Activated CD4-positive, alpha-beta memory T cell treated with anti-CD3 and anti-CD28 coated beads, Interleukin-2, amount 10 ng/mL, durations not matched to agents 7 days and 5 days (primary cell): ENCODE measurements around the gene TSPEAR. TPM values are rescaled to one million over a fixed set of nuclear protein-coding genes. Genes with fewer than 3 reads are reported as not detected.
"Not testable (repeated sequence)": the region's sequence is repeated elsewhere in the genome, so short reads cannot be mapped to it uniquely, and the experiment has no call there.

Experiments used
- CTCF ChIA-PET: fragments of 350-600 bp; sonication (Branson Sonifier 250); formaldehyde crosslinking; loops from one replicate; lab custom pipeline; 2021; ENCODE audit warnings: antibody characterized with exemption, inconsistent platforms; lab: Charles Lee
- POLR2A ChIA-PET: fragments of 350-600 bp; sonication (Branson Sonifier 250); formaldehyde crosslinking; loops from one replicate; lab custom pipeline; 2021; ENCODE audit warnings: antibody characterized with exemption; lab: Charles Lee
- DNase-seq: peaks from one replicate; pipeline ENCODE4 v3.0.0-alpha.2; 2020
- H3K27ac Mint-ChIP-seq: one replicate; pipeline ENCODE4 v1.8.0; 2021; ENCODE audit warnings: mild to moderate bottlenecking, mixed read lengths
- H3K27me3 Mint-ChIP-seq: one replicate; pipeline ENCODE4 v1.8.0; 2021; ENCODE audit warnings: mixed read lengths
- H3K36me3 Mint-ChIP-seq: one replicate; pipeline ENCODE4 v1.8.0; 2021; ENCODE audit warnings: low read depth, mixed read lengths
- H3K4me1 Mint-ChIP-seq: one replicate; pipeline ENCODE4 v1.8.0; 2021; ENCODE audit warnings: mixed read lengths
- H3K4me3 Mint-ChIP-seq: one replicate; pipeline ENCODE4 v1.8.0; 2021; ENCODE audit warnings: mild to moderate bottlenecking, mixed read lengths
- H3K9me3 Mint-ChIP-seq: one replicate; pipeline ENCODE4 v1.8.0; 2021; ENCODE audit warnings: mixed read lengths
- total RNA-seq, 2 experiments: library from RNA; stranded (reverse); gene quantifications; one replicate each; pipeline ENCODE4 v1.2.3, GENCODE V29; 2021

TSPEAR gene
- total RNA-seq, 2 experiments from 2014 or later: not detected

DNA sequence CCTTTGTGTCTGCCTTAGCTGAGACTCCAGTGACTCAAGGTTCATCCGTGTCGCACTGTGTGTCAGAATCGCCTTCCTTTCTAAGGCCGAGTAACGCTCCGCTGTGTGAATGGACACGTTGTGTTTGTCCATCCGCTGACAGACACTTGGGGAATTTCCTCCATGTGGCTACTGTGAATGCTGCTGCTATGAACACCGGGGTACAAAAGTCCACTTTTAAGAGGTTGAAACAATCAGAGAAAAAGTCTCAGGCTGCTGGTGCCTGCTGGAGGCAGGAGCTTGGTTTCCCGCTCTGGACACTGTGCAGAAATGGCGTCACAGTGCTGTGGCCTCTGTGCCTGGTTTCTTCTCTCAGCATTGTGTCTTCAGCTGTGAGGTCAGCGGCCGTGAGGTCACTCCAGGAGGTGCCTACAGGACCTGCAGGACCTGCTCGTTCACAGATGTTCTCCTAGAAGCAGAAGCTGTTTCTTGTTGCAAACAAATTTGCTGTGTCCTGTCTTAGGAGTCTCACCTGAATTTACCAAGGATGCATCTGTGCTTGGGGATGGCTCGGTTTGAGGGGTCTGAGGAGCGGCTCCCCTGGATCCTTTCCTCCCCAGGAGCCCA is 205.6 kb downstream of the TSPEAR start:
- no peaks in the 10 kb centered on the region for H3K36me3 Mint-ChIP-seq
- ChIA-PET CTCF (interaction anchor here (2.2 kb wide), 1 partner anchor 295 kb away, joined by 7 read pairs; no protein-coding TSS in a partner anchor), POLR2A (no interaction called here)
- no peak overlapping the region for H3K4me3 Mint-ChIP-seq
- H3K27me3 Mint-ChIP-seq: no peaks in the 10 kb centered on the region
- peaks cover 5% of the 10 kb centered on the region for H3K4me1 Mint-ChIP-seq
- no peak for DNase-seq
- H3K9me3 Mint-ChIP-seq: no peaks in the 10 kb centered on the region
- no peak overlapping the region for H3K27ac Mint-ChIP-seq

- Mint-ChIP-seq H3K36me3 (no peaks in the 10 kb centered on the region), H3K4me1 (peaks cover 2% of the 10 kb centered on the region), H3K27me3 (no peaks in the 10 kb centered on the region), H3K4me3 (no peak overlapping the region), H3K27ac (no peak overlapping the region), H3K9me3 (no peaks in the 10 kb centered on the region)
- CTCF ChIA-PET: interaction anchor here (0.9 kb wide), 1 partner anchor 22 kb away, joined by 6 read pairs; no protein-coding TSS in a partner anchor
- no peak for DNase-seq
- POLR2A ChIA-PET: interaction anchor here (0.6 to 0.8 kb wide), 2 partner anchors 10 to 344 kb away, joined by 3 read pairs; no protein-coding TSS in a partner anchor
Measured at GRCh38 chr21:44503901-44504399, 207.4 kb downstream of the TSPEAR start.

GRCh38 chr21:44503006-44503889 is 208.1 kb downstream of the TSPEAR start:
- DNase-seq, H3K36me3 Mint-ChIP-seq, H3K27ac Mint-ChIP-seq, POLR2A ChIA-PET, H3K27me3 Mint-ChIP-seq, H3K4me3 Mint-ChIP-seq, H3K9me3 Mint-ChIP-seq, H3K4me1 Mint-ChIP-seq: not testable (repeated sequence)
- CTCF ChIA-PET: interaction anchor here (0.9 kb wide), 1 partner anchor 21 kb away, joined by 6 read pairs; no protein-coding TSS in a partner anchor

DNA sequence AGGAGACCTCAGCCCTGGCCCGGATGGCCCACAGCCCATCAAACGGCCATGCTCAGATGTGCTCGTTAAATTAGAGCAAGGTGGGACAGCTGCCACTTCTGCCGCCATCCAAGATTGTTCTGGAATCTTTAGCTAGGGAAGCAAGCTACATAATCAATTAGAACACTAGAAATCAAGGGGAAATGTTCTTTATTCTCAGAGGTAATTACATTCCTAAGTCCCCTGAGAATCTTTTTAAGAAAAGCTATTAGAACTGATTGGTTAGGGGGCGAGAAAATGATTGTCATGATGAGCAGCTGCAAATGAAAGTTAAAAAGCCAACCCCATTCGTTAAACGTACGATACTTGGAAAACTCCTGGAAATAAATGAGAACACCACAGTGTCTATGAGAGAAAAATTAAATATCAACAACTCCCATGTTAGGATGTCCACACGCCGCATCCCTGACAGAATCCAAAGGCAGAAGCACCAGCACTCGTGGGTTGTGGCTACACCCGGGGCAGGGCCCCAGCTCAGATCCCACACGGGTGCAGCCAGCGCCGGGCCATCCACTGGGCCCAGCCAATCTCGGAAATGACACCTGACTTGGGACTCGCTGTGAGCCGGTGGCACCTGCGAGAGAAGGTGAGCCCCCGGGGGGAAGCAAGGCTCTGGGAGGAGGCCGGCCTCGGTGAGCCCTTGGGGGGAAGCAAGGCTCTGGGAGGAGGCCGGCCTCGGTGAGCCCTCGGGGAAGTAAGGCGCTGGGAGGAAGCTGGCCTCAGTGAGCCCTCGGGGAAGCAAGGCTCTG is 209.0 kb downstream of the TSPEAR start:
- ChIA-PET POLR2A (no interaction called here), CTCF (interaction anchor here (1.5 kb wide), 1 partner anchor 8 kb away, joined by 5 read pairs; no protein-coding TSS in a partner anchor)
- Mint-ChIP-seq H3K27ac (no peak overlapping the region), H3K36me3 (no peaks in the 10 kb centered on the region), H3K27me3 (peaks cover 4% of the 10 kb centered on the region), H3K9me3 (no peaks in the 10 kb centered on the region), H3K4me1 (peaks cover 2% of the 10 kb centered on the region), H3K4me3 (no peak overlapping the region)
- no peak for DNase-seq

- ChIA-PET CTCF (no interaction called here), POLR2A (no interaction called here)
- Mint-ChIP-seq H3K27me3 (peaks cover 13% of the 10 kb centered on the region), H3K36me3 (no peaks in the 10 kb centered on the region), H3K27ac (no peak overlapping the region), H3K9me3 (no peaks in the 10 kb centered on the region), H3K4me3 (no peak overlapping the region), H3K4me1 (peaks cover 2% of the 10 kb centered on the region)
- no peak for DNase-seq
Measured at GRCh38 chr21:44500111-44500510, 211.3 kb downstream of the TSPEAR start.

GRCh38 chr21:44499631-44500030 is 211.7 kb downstream of the TSPEAR start:
- Mint-ChIP-seq H3K9me3 (no peaks in the 10 kb centered on the region), H3K36me3 (no peaks in the 10 kb centered on the region), H3K27ac (no peak overlapping the region), H3K4me1 (peaks cover 2% of the 10 kb centered on the region), H3K27me3 (peaks cover 13% of the 10 kb centered on the region), H3K4me3 (no peak overlapping the region)
- POLR2A ChIA-PET: no interaction called here
- CTCF ChIA-PET: no interaction called here
- no peak for DNase-seq

GRCh38 chr21:44499211-44499560 is 212.2 kb downstream of the TSPEAR start:
- H3K9me3 Mint-ChIP-seq: no peaks in the 10 kb centered on the region
- ChIA-PET POLR2A (no interaction called here), CTCF (no interaction called here)
- H3K4me1 Mint-ChIP-seq: peaks cover 2% of the 10 kb centered on the region
- H3K36me3 Mint-ChIP-seq: no peaks in the 10 kb centered on the region
- H3K27ac Mint-ChIP-seq: no peak overlapping the region
- no peak overlapping the region for H3K4me3 Mint-ChIP-seq
- DNase-seq: no peak
- H3K27me3 Mint-ChIP-seq: peaks cover 13% of the 10 kb centered on the region

DNA sequence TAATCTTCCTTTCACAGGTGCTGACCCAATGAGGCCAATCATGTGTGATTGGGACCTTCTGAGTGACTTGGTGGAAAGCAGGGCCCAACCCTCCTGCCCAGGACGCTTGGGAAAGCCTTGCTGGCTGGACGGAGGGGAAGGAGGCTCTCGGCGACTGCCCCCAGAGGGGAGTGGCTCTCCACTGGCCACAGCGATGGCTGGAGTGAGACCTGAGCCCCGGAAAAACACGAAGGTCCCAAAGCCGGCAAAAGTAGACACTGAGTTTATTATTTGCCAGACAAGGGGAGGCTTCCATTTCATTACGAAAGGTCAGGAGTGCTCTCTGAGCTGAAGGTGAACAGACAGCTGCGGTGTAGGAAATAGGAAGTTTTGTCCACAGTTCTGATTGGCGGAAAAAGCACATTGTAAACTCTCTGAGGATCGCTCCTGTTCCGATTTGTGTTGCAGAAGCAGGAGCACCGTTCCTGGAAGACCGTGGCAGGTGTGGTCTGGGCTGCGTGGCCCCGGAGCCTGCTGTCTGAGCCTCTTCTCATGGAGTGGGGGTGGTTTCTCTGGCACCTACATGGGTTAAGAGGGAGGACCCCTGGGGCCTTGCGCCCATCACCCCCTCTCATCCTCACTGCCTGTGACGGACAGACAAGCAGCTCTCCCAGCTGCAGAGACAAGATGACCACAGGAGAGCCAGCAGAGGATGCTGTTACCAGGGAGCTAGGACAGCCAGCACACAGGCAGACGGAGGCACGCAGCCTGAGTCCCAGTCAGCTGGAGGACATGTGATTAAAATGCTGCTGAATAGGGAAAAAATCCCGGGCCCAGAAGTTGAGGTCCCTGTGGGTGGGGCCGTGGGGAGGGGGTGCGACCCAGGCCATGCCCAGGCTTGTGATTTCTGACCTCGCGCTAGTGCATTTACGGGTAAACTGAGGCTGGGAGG is 212.8 kb downstream of the TSPEAR start:
- POLR2A ChIA-PET: no interaction called here
- Mint-ChIP-seq H3K4me1 (peaks cover 2% of the 10 kb centered on the region), H3K27me3 (peaks cover 13% of the 10 kb centered on the region), H3K9me3 (no peaks in the 10 kb centered on the region), H3K4me3 (no peak overlapping the region), H3K27ac (no peak overlapping the region), H3K36me3 (no peaks in the 10 kb centered on the region)
- CTCF ChIA-PET: no interaction called here
- no peak for DNase-seq

- POLR2A ChIA-PET: no interaction called here
- CTCF ChIA-PET: no interaction called here
- H3K4me1 Mint-ChIP-seq: peaks cover 2% of the 10 kb centered on the region
- peaks cover 6% of the 10 kb centered on the region for H3K9me3 Mint-ChIP-seq
- DNase-seq: no peak
- H3K36me3 Mint-ChIP-seq: peaks cover under 1% of the 10 kb centered on the region
- H3K27ac Mint-ChIP-seq: no peak overlapping the region
- H3K4me3 Mint-ChIP-seq: no peak overlapping the region
- H3K27me3 Mint-ChIP-seq: peaks cover 13% of the 10 kb centered on the region
Measured at GRCh38 chr21:44497703-44498126, 213.7 kb downstream of the TSPEAR start.

DNA sequence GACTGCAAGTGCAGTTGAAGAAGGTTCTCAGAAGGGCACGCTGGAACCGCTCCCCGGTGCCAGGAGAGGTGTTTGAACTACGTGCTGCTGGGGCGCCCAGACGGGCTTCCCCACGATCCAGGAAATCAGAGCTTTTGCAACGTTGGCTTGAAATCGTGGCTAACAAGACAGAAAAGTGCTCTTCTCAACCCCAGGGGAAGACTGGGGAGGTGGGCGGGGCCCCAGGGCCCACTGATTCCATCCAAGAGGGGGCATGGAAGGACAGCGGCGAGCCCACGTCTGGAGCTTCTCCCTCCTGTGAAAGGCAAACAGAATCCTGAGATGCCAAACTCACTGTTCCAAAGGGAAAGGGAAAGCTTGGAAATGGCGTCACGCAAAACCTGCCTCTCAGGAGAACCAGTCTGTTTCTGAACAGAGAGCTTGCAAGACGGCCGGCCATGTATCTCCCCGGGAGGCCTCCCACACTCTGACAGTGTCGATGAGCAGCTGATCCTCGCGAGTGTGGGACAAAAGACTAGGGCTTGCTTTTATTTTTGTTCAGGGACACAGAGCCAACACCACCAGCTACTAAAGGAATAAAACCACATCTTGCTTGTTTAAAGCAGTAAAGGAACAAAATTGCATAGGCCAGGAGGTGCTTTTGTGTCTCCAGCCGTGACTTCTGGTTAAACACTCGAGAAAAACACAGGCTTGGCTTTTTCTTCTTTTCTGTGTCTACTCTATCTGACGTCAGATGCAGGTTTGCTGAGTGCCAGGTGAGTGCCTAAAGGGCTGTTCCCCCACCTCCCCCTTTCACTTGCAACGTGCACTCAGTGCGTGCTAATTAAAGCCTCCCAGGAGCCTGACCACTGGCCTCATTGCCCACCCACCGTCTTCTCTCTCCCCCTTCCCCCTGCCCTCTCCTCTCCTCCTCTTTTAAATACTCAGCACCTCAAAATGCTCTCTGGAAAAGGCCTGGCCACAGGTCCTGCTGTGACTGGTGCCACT is 214.5 kb downstream of the TSPEAR start:
- CTCF ChIA-PET: interaction anchor here (1.7 kb wide), 1 partner anchor 297 kb away, joined by 8 read pairs; no protein-coding TSS in a partner anchor
- peaks cover 13% of the 10 kb centered on the region for H3K27me3 Mint-ChIP-seq
- DNase-seq: no peak
- POLR2A ChIA-PET: no interaction called here
- H3K4me3 Mint-ChIP-seq: no peak overlapping the region
- H3K9me3 Mint-ChIP-seq: peaks cover 13% of the 10 kb centered on the region
- H3K27ac Mint-ChIP-seq: no peak overlapping the region
- peaks cover 6% of the 10 kb centered on the region for H3K36me3 Mint-ChIP-seq
- H3K4me1 Mint-ChIP-seq: peaks cover 2% of the 10 kb centered on the region
